K562 (cell line): Measurements from ENCODE around the gene CARF. TPM values are rescaled to one million over a fixed set of nuclear protein-coding genes. Genes with fewer than 3 reads are reported as not detected.

Experiments
- ATAC-seq: fragments of 200-7000 bp; cut with Tn5 transposase; 3 replicates; pipeline ENCODE4 v1.9.1; 2020; ENCODE audit warnings: moderate library complexity
- BruUV-seq: library from RNA; stranded (reverse); fragments of 400-500 nt; replicated peaks from 2 replicates; lab custom pipeline; 2021; lab: Mats Ljungman, UMichigan
- CTCF ChIA-PET: fragments of 300-600 bp; formaldehyde crosslinking; extraction: SDS; loops from one replicate; lab custom pipeline; 2021; ENCODE audit warnings: low intra/inter-chr PET ratio; lab: Yijun Ruan, JAX
- POLR2A ChIA-PET: fragments of 300-600, 350-650 bp; sonication (Branson Sonifier 250); formaldehyde crosslinking; extraction: SDS; loops from one replicate; lab custom pipeline; 2021; ENCODE audit warnings: antibody characterized with exemption, inconsistent platforms; lab: Yijun Ruan, JAX
- DNase-seq, 4 experiments: peaks; one replicate each; pipeline versions ENCODE4 v3.0.0 to v3.0.0-alpha.2; 2011 to 2018; ENCODE audit warnings: low spot score in 3 of 4, mixed read lengths in 3 of 4; ENCODE audit errors: extremely low read depth in 1 of 4
- FAIRE-seq: peaks from 2 replicates; lab custom pipeline; 2011; peaks lifted over from hg19 to GRCh38; lab: Jason Lieb, UNC
- H2AFZ ChIP-seq: 2 replicates; pipeline ENCODE4 v1.6.0; 2011; ENCODE audit warnings: low read depth, low read length, control low read depth, inconsistent platforms
- H3K27ac ChIP-seq: fragments of 200-600 bp; 3 replicates; pipeline ENCODE4 v1.8.0; 2011; ENCODE audit warnings: low read depth, mild to moderate bottlenecking, control low read depth, inconsistent platforms, low read length, moderate library complexity, mixed read lengths; ENCODE audit errors: extremely low read depth
- H3K27me3 ChIP-seq, 2 experiments: fragments of 300-600 bp in 1 of 2; 2 replicates in 1 of 2; 3 replicates in 1 of 2; pipeline versions ENCODE4 v1.6.0 to v1.8.0; 2011; ENCODE audit warnings: inconsistent platforms in 2 of 2, low read length in 2 of 2, mild to moderate bottlenecking in 1 of 2, mixed read lengths in 1 of 2, moderate library complexity in 1 of 2; ENCODE audit not compliant: control insufficient read depth in 2 of 2, insufficient read depth in 2 of 2
- H3K36me3 ChIP-seq: fragments of 300-600 bp; 3 replicates; pipeline ENCODE4 v1.8.0; 2011; ENCODE audit warnings: mild to moderate bottlenecking, low read length, inconsistent platforms; ENCODE audit not compliant: control insufficient read depth, insufficient read depth
- H3K4me1 ChIP-seq, 2 experiments: fragments of 200-600 bp in 1 of 2; replicated peaks in 1 of 2; 2 replicates in 1 of 2; 3 replicates in 1 of 2; pipeline versions ENCODE4 v1.5.1 to v1.8.0; 2011; ENCODE audit warnings: inconsistent platforms in 2 of 2, low read length in 2 of 2, mild to moderate bottlenecking in 1 of 2, mixed read lengths in 1 of 2, moderate library complexity in 1 of 2; ENCODE audit not compliant: control insufficient read depth in 2 of 2, insufficient read depth in 2 of 2
- H3K4me2 ChIP-seq: 2 replicates; pipeline ENCODE4 v1.6.1; 2011; ENCODE audit warnings: low read length, control low read depth, inconsistent platforms, mixed read lengths; ENCODE audit not compliant: insufficient read depth
- H3K4me3 ChIP-seq: fragments of 200-600 bp; sonication (generic), shearing (Covaris generic); 2 replicates; pipeline ENCODE4 v1.5.1; 2016; ENCODE audit warnings: control low read depth, inconsistent platforms
- H3K79me2 ChIP-seq: fragments of 200-600 bp; 3 replicates; pipeline ENCODE4 v1.8.0; 2011; ENCODE audit warnings: low read length, inconsistent platforms; ENCODE audit not compliant: control insufficient read depth, insufficient read depth
- H3K9ac ChIP-seq, 2 experiments: 2 replicates each; pipeline versions ENCODE4 v1.6.0 to v1.6.1; 2011; ENCODE audit warnings: low read depth in 2 of 2, low read length in 2 of 2, control low read depth in 1 of 2, inconsistent platforms in 1 of 2, mild to moderate bottlenecking in 1 of 2, mixed read lengths in 1 of 2; ENCODE audit not compliant: insufficient read depth in 1 of 2
- H3K9me1 ChIP-seq: one replicate; pipeline ENCODE4 v1.6.0; 2011; ENCODE audit warnings: inconsistent platforms, mild to moderate bottlenecking, low read length, moderate library complexity; ENCODE audit not compliant: control insufficient read depth, insufficient read depth
- H3K9me3 ChIP-seq: replicated peaks from 2 replicates; pipeline ENCODE4 v1.5.1; 2011; ENCODE audit warnings: low read depth, low read length, inconsistent platforms; ENCODE audit not compliant: control insufficient read depth, insufficient read depth
- H4K20me1 ChIP-seq: replicated peaks from 2 replicates; pipeline ENCODE4 v1.6.1; 2011; ENCODE audit warnings: low read length, inconsistent platforms, mixed read lengths; ENCODE audit not compliant: control insufficient read depth, insufficient read depth
- BACH1 ChIP-seq: fragments of 200-800 bp; sonication (Bioruptor generic); IDR thresholded peaks from 2 replicates; pipeline ENCODE4 v1.6.1; 2016; ENCODE audit warnings: missing genetic modification characterization, missing compliant biosample characterization
- FOXM1 ChIP-seq, 2 experiments: fragments of 450-650 bp in 1 of 2; sonication (generic) in 1 of 2; formaldehyde crosslinking in 1 of 2; IDR thresholded peaks; 2 replicates each; pipeline versions ENCODE4 v1.6.1 to v1.9.0; 2017 to 2022; ENCODE audit warnings: low read depth in 2 of 2, mild to moderate bottlenecking in 2 of 2, missing genetic modification reagents in 1 of 2, moderate library complexity in 1 of 2
- HNRNPH1 ChIP-seq: fragments of 200-400 bp; formaldehyde crosslinking; optimal IDR thresholded peaks from 2 replicates; pipeline ENCODE3; 2017; ENCODE audit warnings: low read depth, mild to moderate bottlenecking, low read length, moderate library complexity
- KDM2B ChIP-seq: fragments of 250-450 bp; sonication (Bioruptor Pico); IDR thresholded peaks from 2 replicates; pipeline ENCODE4 v1.8.0; 2021; ENCODE audit warnings: mild to moderate bottlenecking, moderate library complexity
- MYC ChIP-seq, 2 experiments: fragments of 250-450 bp in 1 of 2; sonication (Bioruptor Pico) in 1 of 2; IDR thresholded peaks; 2 replicates each; pipeline versions ENCODE4 v1.5.1 to v1.6.1; 2012 to 2021; ENCODE audit warnings: low read depth in 2 of 2, borderline replicate concordance in 1 of 2, improper control_type of control experiment in 1 of 2, low read length in 1 of 2, mild to moderate bottlenecking in 1 of 2, moderate library complexity in 1 of 2
- NCOA6 ChIP-seq: fragments of 450-650 bp; IDR thresholded peaks from 2 replicates; pipeline ENCODE4 v1.6.1; 2017; ENCODE audit warnings: mild to moderate bottlenecking
- NONO ChIP-seq, 2 experiments: fragments of 200-400 bp in 1 of 2; fragments of 450-650 bp in 1 of 2; formaldehyde crosslinking in 1 of 2; IDR thresholded peaks; 2 replicates each; pipeline ENCODE4 v1.6.1; 2017; ENCODE audit warnings: low read depth in 2 of 2, mild to moderate bottlenecking in 2 of 2, moderate library complexity in 2 of 2, low read length in 1 of 2
- POLR2B ChIP-seq: fragments of 450-650 bp; IDR thresholded peaks from 2 replicates; pipeline ENCODE4 v1.6.1; 2018; ENCODE audit warnings: low read depth; ENCODE audit not compliant: partially characterized antibody
- PPARD ChIP-seq: fragments of 250-450 bp; sonication (Bioruptor Pico); IDR thresholded peaks from 2 replicates; pipeline ENCODE4 v1.8.0; 2022; ENCODE audit warnings: inconsistent platforms, mild to moderate bottlenecking, moderate library complexity
- PTBP1 ChIP-seq: fragments of 200-400 bp; formaldehyde crosslinking; IDR thresholded peaks from 2 replicates; pipeline ENCODE4 v1.6.1; 2017; ENCODE audit warnings: low read depth, low read length
- PYGO2 ChIP-seq: fragments of 450-650 bp; IDR thresholded peaks from 2 replicates; pipeline ENCODE4 v1.6.1; 2016; ENCODE audit warnings: mild to moderate bottlenecking, missing genetic modification characterization, moderate library complexity, missing compliant biosample characterization
- SETDB1 ChIP-seq: IDR thresholded peaks from one replicate; pipeline ENCODE4 v1.6.1; 2012; ENCODE audit warnings: low read length, control low read depth, inconsistent platforms
- SREBF1 ChIP-seq: fragments of 150-350 bp; IDR thresholded peaks from 2 replicates; pipeline ENCODE4 v1.6.1; 2014; ENCODE audit warnings: antibody characterized with exemption, low read depth, low read length, borderline replicate concordance
- ZBTB1 ChIP-seq: sonication (generic); formaldehyde crosslinking; IDR thresholded peaks from 2 replicates; pipeline ENCODE4 v1.8.1; 2023; ENCODE audit warnings: missing genetic modification reagents, low read depth, mild to moderate bottlenecking, borderline replicate concordance
- ZC3H8 ChIP-seq: fragments of 450-650 bp; IDR thresholded peaks from 2 replicates; pipeline ENCODE4 v1.6.1; 2017
- ZFP1 ChIP-seq: fragments of 450-650 bp; formaldehyde crosslinking; IDR thresholded peaks from 2 replicates; pipeline ENCODE4 v1.4.0; 2020; ENCODE audit warnings: mild to moderate bottlenecking, mixed read lengths
- ZNF165 ChIP-seq: fragments of 250-450 bp; sonication (Bioruptor Pico); IDR thresholded peaks from 2 replicates; pipeline ENCODE4 v1.4.0; 2020; ENCODE audit warnings: borderline replicate concordance
- ZNF316 ChIP-seq: fragments of 450-650 bp; IDR thresholded peaks from 2 replicates; pipeline ENCODE4 v1.6.1; 2016
- ZNF778 ChIP-seq: fragments of 450-650 bp; formaldehyde crosslinking; IDR thresholded peaks from 2 replicates; pipeline ENCODE4 v1.4.0; 2020; ENCODE audit warnings: mild to moderate bottlenecking, moderate library complexity
- WGBS: fragments of 100-300 bp; shearing (Covaris generic); methylation state at CpG from one replicate; pipeline ENCODE4 v1.1.6; 2016; ENCODE audit warnings: low coverage, mixed read lengths; ENCODE audit not compliant: insufficient coverage; ENCODE audit errors: missing lambda C conversion rate; 5-methylcytosine and 5-hydroxymethylcytosine counted together
- in situ Hi-C: fragments of 300-500 bp; cut with MboI; formaldehyde crosslinking; loops from 4 replicates; pipeline ENCODE4 v1.15.0; 2018; ENCODE audit warnings: inconsistent platforms, mixed read lengths
- intact Hi-C: fragments of 100-400 bp; cut with micrococcal nuclease; formaldehyde crosslinking; loops from 2 replicates; pipeline ENCODE4 v1.14.2; 2022
- polyA plus RNA-seq, 8 experiments: library from polyadenylated mRNA; depleted of rRNA in 4 of 8; stranded (reverse) in 5 of 8; unstranded in 3 of 8; fragments of >200 nt; fragmentation: Nextera tagmentation in 2 of 8; fragmentation: Illumina TruSeq in 1 of 8; extraction: Ambion mirVana in 2 of 8; extraction: Trizol in 1 of 8; gene quantifications; 2 replicates each; pipeline versions ENCODE4 v1.2.1 to v1.2.3, GENCODE V29; 2011 to 2014; ENCODE audit warnings: inconsistent platforms in 1 of 8, missing spikeins in 1 of 8
- total RNA-seq, 7 experiments: library from RNA; depleted of rRNA in 6 of 7; stranded (reverse); fragments of >200 nt in 6 of 7; fragmentation: Illumina TruSeq in 2 of 7; extraction: Trizol in 2 of 7; gene quantifications; 2 replicates each; pipeline versions ENCODE4 v1.2.1 to v1.2.3, GENCODE V29; 2011 to 2021; ENCODE audit warnings: low replicate concordance in 1 of 7

The CARF gene
- total and polyA plus RNA-seq, 9 of the 15 experiments (the other 6 are each of a cell fraction or from before 2014, with no cell fraction given): 0.31 to 4.2 (median 1.2) TPM

GRCh38 chr2:202941771-202942170 lies 29.7 kb downstream of the CARF start:
- no peak overlapping the region for H3K4me2 ChIP-seq
- BruUV-seq: no TSS peak
- H2AFZ ChIP-seq: no peak overlapping the region
- H3K9ac ChIP-seq: no peak overlapping the region
- H3K9me3 ChIP-seq: no peaks in the 10 kb centered on the region
- CTCF ChIA-PET: no interaction called here
- no peaks in the 10 kb centered on the region for H3K9me1 ChIP-seq
- intact Hi-C loops (no loop called here), in situ Hi-C loops (no loop called here)
- ATAC-seq (no peak), DNase-seq (no peak), FAIRE-seq (peak; percentile 26)
- POLR2A ChIA-PET: interaction anchor here (1.2 kb wide), 1 partner anchor 16 kb away, joined by 3 read pairs; no protein-coding TSS in a partner anchor
- H3K79me2 ChIP-seq: no peaks in the 10 kb centered on the region
- 96% methylated on average over 4 of the region's 4 CpGs for WGBS
- TF ChIP-seq PYGO2 (tag) (no peak), POLR2B (no peak)
- H3K27me3 ChIP-seq: no peaks in the 10 kb centered on the region
- no peak overlapping the region for H3K27ac ChIP-seq
- H3K4me1 ChIP-seq: no peaks in the 10 kb centered on the region; a peak in 1 of 5 replicates
- no peak overlapping the region for H3K4me3 ChIP-seq
- H3K36me3 ChIP-seq: no peaks in the 10 kb centered on the region
- no peaks in the 10 kb centered on the region for H4K20me1 ChIP-seq

- ATAC-seq (no peak), FAIRE-seq (no peak), DNase-seq (no peak)
- Histone ChIP-seq H3K27me3 (no peaks in the 10 kb centered on the region), H4K20me1 (no peaks in the 10 kb centered on the region), H3K4me3 (no peak overlapping the region), H3K79me2 (no peaks in the 10 kb centered on the region), H3K27ac (no peak overlapping the region), H3K9ac (no peak overlapping the region), H3K9me1 (no peaks in the 10 kb centered on the region), H3K36me3 (no peaks in the 10 kb centered on the region), H3K4me1 (no peaks in the 10 kb centered on the region), H3K4me2 (no peak overlapping the region), H3K9me3 (0 out of 2 replicates have a peak, but pooled peaks cover 2% of the 10 kb centered on the region), H2AFZ (no peak overlapping the region)
- CTCF ChIA-PET: no interaction called here
- in situ Hi-C loops: no loop called here
- WGBS: 75% methylated on average over 1 of the region's 1 CpG
- no TSS peak for BruUV-seq
- POLR2A ChIA-PET: no interaction called here
- intact Hi-C loops: no loop called here
- TF ChIP-seq ZFP1 (CRISPR knock-in tag): no peak
- TF ChIP-seq ZNF165: no peak
- no peak for TF ChIP-seq ZBTB1
- TF ChIP-seq PTBP1: no peak
- no peak for TF ChIP-seq BACH1
- TF ChIP-seq ZNF778 (CRISPR knock-in tag): no peak
- no peak for TF ChIP-seq ZNF316
- TF ChIP-seq PPARD (CRISPR knock-in tag): no peak
- TF ChIP-seq SETDB1: no peak
- no peak for TF ChIP-seq KDM2B (CRISPR knock-in tag)
- no peak for TF ChIP-seq ZC3H8
- TF ChIP-seq NCOA6: no peak
- TF ChIP-seq HNRNPH1: no peak
- no peak for TF ChIP-seq NONO (IDR thresholded peaks at IDR 0.05; ENCODE audit: low read depth in 2 of 2, low read length in 1 of 2)
- TF ChIP-seq SREBF1: no peak
- TF ChIP-seq FOXM1 (IDR thresholded peaks at IDR 0.05; ENCODE audit: low read depth): no peak
- TF ChIP-seq FOXM1 (CRISPR knock-in tag; IDR thresholded peaks at IDR 0.05; ENCODE audit: low read depth): no peak
- no peak for TF ChIP-seq MYC (IDR thresholded peaks at IDR 0.05; ENCODE audit: low read depth, low read length)
- no peak for TF ChIP-seq MYC (CRISPR knock-in tag; IDR thresholded peaks at IDR 0.05; ENCODE audit: borderline replicate concordance, low read depth)
Measured at GRCh38 chr2:202944408-202944807, 32.3 kb downstream of the CARF start.
